GM23248 (cell line): ENCODE measurements around the gene MAP4K1. TPM values are rescaled to one million over a fixed set of nuclear protein-coding genes. Genes with fewer than 3 reads are reported as not detected.
A peak's percentile ranks its signal among the peaks of the same experiment; 100 is the strongest.

ENCODE experiments used
- DNase-seq: peaks from one replicate; pipeline ENCODE4 v3.0.0-alpha.2; 2015
- H2AFZ ChIP-seq: fragments of 200-600 bp; sonication (generic); 2 replicates; pipeline ENCODE4 v1.6.1; 2016; ENCODE audit warnings: antibody characterized with exemption
- H3F3A ChIP-seq: fragments of 200-600 bp; sonication (generic); 2 replicates; pipeline ENCODE4 v1.6.1; 2016; ENCODE audit warnings: mild to moderate bottlenecking, antibody characterized with exemption, mixed run types; ENCODE audit not compliant: insufficient read depth
- H3K27ac ChIP-seq: fragments of 200-600 bp; sonication (generic); 2 replicates; pipeline ENCODE4 v1.5.1; 2016; ENCODE audit warnings: mild to moderate bottlenecking
- H3K27me3 ChIP-seq: fragments of 200-600 bp; sonication (generic); replicated peaks from 2 replicates; pipeline ENCODE4 v1.6.1; 2016; ENCODE audit warnings: mild to moderate bottlenecking; ENCODE audit not compliant: insufficient read depth
- H3K36me3 ChIP-seq: fragments of 200-600 bp; sonication (generic); 2 replicates; pipeline ENCODE4 v1.6.1; 2016; ENCODE audit warnings: low read depth, mild to moderate bottlenecking
- H3K4me1 ChIP-seq: fragments of 200-600 bp; sonication (generic); 2 replicates; pipeline ENCODE4 v1.6.1; 2016; ENCODE audit warnings: mild to moderate bottlenecking; ENCODE audit not compliant: insufficient read depth
- H3K4me2 ChIP-seq: fragments of 200-600 bp; sonication (generic); one replicate; pipeline ENCODE4 v1.6.1; 2016; ENCODE audit warnings: mild to moderate bottlenecking; ENCODE audit not compliant: unreplicated experiment
- H3K4me3 ChIP-seq: fragments of 200-600 bp; sonication (generic); 2 replicates; pipeline ENCODE4 v1.5.1; 2016; ENCODE audit warnings: mild to moderate bottlenecking
- H3K79me2 ChIP-seq: fragments of 200-600 bp; sonication (generic); 2 replicates; pipeline ENCODE4 v1.6.1; 2016; ENCODE audit warnings: mild to moderate bottlenecking; ENCODE audit not compliant: insufficient read depth
- H3K9ac ChIP-seq: fragments of 200-600 bp; sonication (generic); 2 replicates; pipeline ENCODE4 v1.6.1; 2016; ENCODE audit warnings: mild to moderate bottlenecking
- H3K9me2 ChIP-seq: fragments of 200-600 bp; sonication (generic); 2 replicates; pipeline ENCODE4 v1.6.1; 2016; ENCODE audit warnings: mixed run types, mild to moderate bottlenecking, moderate library complexity; ENCODE audit not compliant: insufficient read depth
- H3K9me3 ChIP-seq: fragments of 200-600 bp; sonication (generic); one replicate; pipeline ENCODE4 v1.6.1; 2017; ENCODE audit warnings: low read depth
- H4K20me1 ChIP-seq: fragments of 200-600 bp; sonication (generic); 2 replicates; pipeline ENCODE4 v1.6.0; 2016; ENCODE audit not compliant: insufficient read depth
- EZH2 ChIP-seq: fragments of 200-600 bp; sonication (generic); IDR thresholded peaks from 2 replicates; pipeline ENCODE4 v1.6.1; 2018; ENCODE audit warnings: antibody characterized with exemption, mild to moderate bottlenecking; ENCODE audit not compliant: insufficient read depth, poor library complexity, severe bottlenecking
- EZH2phosphoT487 ChIP-seq: fragments of 200-600 bp; sonication (generic); IDR thresholded peaks from 2 replicates; pipeline ENCODE4 v1.6.1; 2018; ENCODE audit warnings: antibody characterized with exemption, moderate library complexity, mild to moderate bottlenecking, low read depth; ENCODE audit not compliant: insufficient read depth
- WGBS, 2 experiments: methylation state at CpG; one replicate each; pipeline ENCODE4 v1.1.6; 2015 to 2017; ENCODE audit warnings: low lambda C conversion rate in 2 of 2, low coverage in 1 of 2; ENCODE audit errors: missing lambda C conversion rate in 2 of 2; 5-methylcytosine and 5-hydroxymethylcytosine counted together
- in situ Hi-C: fragments of 300-500 bp; cut with MboI; formaldehyde crosslinking; loops from 2 replicates; pipeline ENCODE4 v1.15.0; 2020
- polyA plus RNA-seq: library from polyadenylated mRNA; unstranded; fragments of >200 nt; fragmentation: Nextera tagmentation; extraction: Ambion mirVana; gene quantifications from 2 replicates; pipeline ENCODE4 v1.2.1, GENCODE V29; 2016
- total RNA-seq: library from RNA; depleted of rRNA; stranded (reverse); fragments of >200 nt; shearing (Covaris generic); gene quantifications from 2 replicates; pipeline ENCODE4 v1.2.3, GENCODE V29; 2014

MAP4K1 gene
- total and polyA plus RNA-seq, 2 experiments from 2014 or later, result 0.63 TPM; not detected in 1

GRCh38 chr19:38549942-38550341 lies 67.8 kb downstream of the MAP4K1 start:
- Histone ChIP-seq H3K27me3 (no peaks in the 10 kb centered on the region; the same call in 1 of the 2 replicates), H3K4me3 (no peak overlapping the region), H3K4me1 (no peaks in the 10 kb centered on the region), H3K9ac (no peak overlapping the region), H3K9me3 (no peaks in the 10 kb centered on the region), H4K20me1 (no peaks in the 10 kb centered on the region), H3K27ac (no peak overlapping the region), H3F3A (peaks cover 4% of the 10 kb centered on the region), H3K4me2 (no peak overlapping the region), H2AFZ (no peak overlapping the region), H3K36me3 (no peaks in the 10 kb centered on the region), H3K9me2 (no peaks in the 10 kb centered on the region), H3K79me2 (no peaks in the 10 kb centered on the region)
- in situ Hi-C loops, result no loop called here
- 73% methylated on average over 4 of the region's 4 CpGs for WGBS, 2 experiments
- TF ChIP-seq EZH2phosphoT487 (no peak), EZH2 (no peak)
- DNase-seq, result no peak

DNA sequence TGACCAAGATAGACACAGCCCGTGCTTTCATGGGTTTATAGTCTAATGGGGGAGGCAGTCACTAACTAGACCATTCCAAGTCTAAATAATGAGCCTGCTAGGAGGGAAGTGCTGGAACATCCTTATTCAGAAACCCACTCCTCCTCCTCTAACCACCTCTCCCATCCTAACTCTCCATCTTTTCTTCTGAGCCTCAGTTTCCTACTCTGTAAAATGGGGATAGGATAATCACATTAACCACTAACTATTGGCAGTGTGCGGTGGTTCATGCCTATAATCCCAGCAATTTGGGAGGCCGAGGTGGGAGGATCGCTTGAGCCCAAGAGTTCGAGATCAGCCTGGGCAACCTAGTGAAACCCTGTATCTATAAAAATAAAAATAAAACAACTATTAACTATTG lies 68.7 kb downstream of the MAP4K1 start:
- H3K9me3 ChIP-seq, result no peaks in the 10 kb centered on the region
- no peak overlapping the region for H3K4me2 ChIP-seq
- 75 to 84% methylated on average over 5 of the region's 5 CpGs for WGBS, 2 experiments
- 0 out of 2 replicates have a peak, but pooled peaks cover 5% of the 10 kb centered on the region for H3K4me1 ChIP-seq
- H3K27ac ChIP-seq, result no peak overlapping the region
- no peak for TF ChIP-seq EZH2
- TF ChIP-seq EZH2phosphoT487, result no peak
- no peaks in the 10 kb centered on the region for H4K20me1 ChIP-seq
- H3K4me3 ChIP-seq, result no peak overlapping the region
- no peak overlapping the region for H2AFZ ChIP-seq
- H3F3A ChIP-seq, result peaks cover 9% of the 10 kb centered on the region
- no peaks in the 10 kb centered on the region; the same call in 1 of the 2 replicates for H3K27me3 ChIP-seq
- H3K79me2 ChIP-seq, result no peaks in the 10 kb centered on the region
- in situ Hi-C loops, result no loop called here
- no peak for DNase-seq
- H3K9ac ChIP-seq, result no peak overlapping the region
- H3K9me2 ChIP-seq, result no peaks in the 10 kb centered on the region
- no peaks in the 10 kb centered on the region for H3K36me3 ChIP-seq

DNA sequence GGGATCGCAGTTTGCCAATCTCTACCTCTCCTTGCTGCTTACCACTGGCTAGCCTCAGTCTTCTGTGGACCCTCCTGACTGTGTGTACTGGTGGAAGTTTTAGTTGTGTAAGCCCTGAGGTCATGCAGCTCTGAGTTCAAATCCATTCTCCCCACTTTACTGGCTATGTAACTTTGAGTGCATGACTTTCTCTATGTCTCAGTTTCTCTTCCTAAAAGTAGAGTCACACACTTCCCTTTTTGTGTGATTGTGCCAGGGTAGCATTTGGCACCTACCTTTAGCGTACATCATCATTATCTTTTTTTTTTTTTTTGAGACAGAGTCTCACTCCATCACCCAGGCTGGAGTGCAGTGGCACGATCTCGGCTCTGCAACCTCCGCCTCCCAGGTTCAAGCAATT lies 70.3 kb downstream of the MAP4K1 start:
- no peak overlapping the region for H3K27ac ChIP-seq
- H3K9ac ChIP-seq, result no peak overlapping the region
- no peak overlapping the region for H2AFZ ChIP-seq
- no peak for TF ChIP-seq EZH2phosphoT487
- TF ChIP-seq EZH2, result no peak
- DNase-seq, result no peak
- 0 out of 2 replicates have a peak, but pooled peaks cover 5% of the 10 kb centered on the region for H3K4me1 ChIP-seq
- H3K9me2 ChIP-seq, result no peaks in the 10 kb centered on the region
- no peaks in the 10 kb centered on the region for H3K9me3 ChIP-seq
- 75 to 81% methylated on average over 4 to 5 of the region's 5 CpGs for WGBS, 2 experiments
- H3K79me2 ChIP-seq, result no peaks in the 10 kb centered on the region
- H4K20me1 ChIP-seq, result no peaks in the 10 kb centered on the region
- no peak overlapping the region for H3K4me2 ChIP-seq
- H3F3A ChIP-seq, result peaks cover 9% of the 10 kb centered on the region
- no peaks in the 10 kb centered on the region; the same call in 1 of the 2 replicates for H3K27me3 ChIP-seq
- H3K36me3 ChIP-seq, result no peaks in the 10 kb centered on the region
- no peak overlapping the region for H3K4me3 ChIP-seq
- in situ Hi-C loops, result no loop called here

DNA sequence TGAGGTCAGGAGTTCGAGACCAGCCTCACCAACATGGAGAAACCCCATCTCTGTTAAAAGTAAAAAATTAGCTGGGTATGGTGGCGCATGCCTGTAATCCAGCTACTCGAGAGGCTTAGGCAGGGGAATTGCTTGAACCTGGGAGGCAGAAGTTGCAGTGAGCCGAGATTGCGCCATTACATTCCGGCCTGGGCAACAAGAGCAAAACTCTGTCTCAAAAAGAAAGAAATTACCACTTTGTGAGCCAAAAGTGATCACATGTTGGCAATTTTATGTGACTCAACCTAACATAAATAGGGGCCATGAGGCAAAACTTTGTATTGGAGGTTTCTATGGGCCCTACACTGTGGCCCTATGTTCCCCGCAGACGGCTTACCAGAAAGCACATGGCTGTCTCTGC lies 72.2 kb downstream of the MAP4K1 start:
- no peak overlapping the region for H3K4me2 ChIP-seq
- in situ Hi-C loops, result no loop called here
- H3K9me3 ChIP-seq, result no peaks in the 10 kb centered on the region
- H3F3A ChIP-seq, result peaks cover 9% of the 10 kb centered on the region
- H3K4me3 ChIP-seq, result no peak overlapping the region
- H2AFZ ChIP-seq, result peak overlapping the region; percentile 84; the same call in 1 of the 2 replicates
- H4K20me1 ChIP-seq, result no peaks in the 10 kb centered on the region
- no peak overlapping the region for H3K9ac ChIP-seq
- 0 out of 2 replicates have a peak, but pooled peaks cover 5% of the 10 kb centered on the region for H3K4me1 ChIP-seq
- H3K36me3 ChIP-seq, result no peaks in the 10 kb centered on the region
- H3K27me3 ChIP-seq, result no peaks in the 10 kb centered on the region; the same call in 1 of the 2 replicates
- H3K27ac ChIP-seq, result no peak overlapping the region
- peak; percentile 32 for DNase-seq
- H3K79me2 ChIP-seq, result no peaks in the 10 kb centered on the region
- WGBS, 2 experiments, result 72 to 79% methylated on average over 8 of the region's 8 CpGs
- H3K9me2 ChIP-seq, result no peaks in the 10 kb centered on the region
- TF ChIP-seq EZH2phosphoT487 (no peak), EZH2 (no peak)
